Raji (cell line): ENCODE results near the gene PPP2R2D.

Experiments used
- POLR2A ChIP-seq: IDR thresholded peaks from 2 replicates; pipeline ENCODE4 v1.6.1; 2011; ENCODE audit warnings: low read depth, low read length, control low read depth; ENCODE audit not compliant: insufficient read depth

Gene PPP2R2D

DNA sequence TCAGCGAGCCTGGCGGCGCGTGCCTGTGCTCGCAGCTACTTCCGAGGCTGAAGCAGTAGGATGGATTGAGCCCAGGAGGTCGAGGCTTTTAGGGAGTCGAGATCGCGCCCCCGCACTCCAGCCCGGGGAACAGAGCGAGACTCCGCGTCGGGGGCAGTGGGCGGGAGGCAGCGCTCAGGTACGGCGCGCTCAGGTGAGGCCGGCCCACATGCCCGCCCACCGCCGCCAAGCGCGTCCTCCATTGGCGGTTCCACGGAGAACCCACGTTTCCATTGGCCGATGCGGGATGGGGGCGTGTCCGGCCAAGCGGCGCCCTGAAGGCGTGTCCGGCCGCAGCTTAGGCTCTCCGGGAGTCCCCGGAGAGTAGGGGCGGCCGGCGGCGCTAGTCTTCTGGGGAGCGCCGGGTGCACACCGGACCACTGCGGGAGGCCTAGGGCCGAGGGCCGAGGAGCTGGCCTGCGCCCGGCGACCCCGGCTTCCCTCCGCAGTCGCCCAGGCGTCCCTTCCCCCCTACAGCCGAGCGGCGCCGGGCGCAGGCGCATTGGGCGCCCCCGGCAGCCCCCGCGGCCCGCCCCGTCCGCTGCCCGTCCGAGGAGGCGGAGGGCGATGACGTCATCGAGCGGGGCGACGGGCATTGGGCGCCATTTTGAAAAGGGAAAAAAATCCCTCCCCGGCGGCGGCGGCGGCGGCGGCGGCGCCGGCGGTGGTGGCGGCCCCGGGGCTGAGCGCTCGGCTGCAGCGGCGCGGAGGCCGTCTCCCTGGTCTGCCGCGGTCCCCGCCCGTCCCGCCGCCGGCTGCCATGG is at the start of gene PPP2R2D:
Gene PPP2R2D (plus strand): TSS at position 659 of the 803 bp plus-strand sequence. CDS start 141 bp downstream, at position 800.
- peak; percentile 63 for TF ChIP-seq POLR2A

DNA sequence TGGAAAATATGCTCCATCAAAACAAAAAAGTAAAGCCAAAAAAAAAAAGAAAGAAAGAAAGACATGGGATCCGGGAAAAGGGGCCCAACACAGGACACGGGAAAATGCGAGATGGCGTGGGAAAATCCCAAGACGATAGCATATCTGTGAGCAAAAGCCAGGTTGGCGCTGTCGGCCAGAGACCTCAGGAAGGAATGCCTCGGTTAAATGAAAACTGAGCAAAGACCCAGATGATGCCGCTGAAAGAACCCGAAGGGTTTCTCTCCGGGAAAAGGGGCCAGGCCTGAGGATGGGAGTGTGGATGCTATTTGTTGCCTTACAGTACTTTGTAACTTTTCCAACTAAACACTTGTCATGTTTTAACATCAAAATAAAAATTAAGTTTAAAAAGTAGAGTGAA is 49.5 kb upstream of the PPP2R2D start:
- no peak for TF ChIP-seq POLR2A

DNA sequence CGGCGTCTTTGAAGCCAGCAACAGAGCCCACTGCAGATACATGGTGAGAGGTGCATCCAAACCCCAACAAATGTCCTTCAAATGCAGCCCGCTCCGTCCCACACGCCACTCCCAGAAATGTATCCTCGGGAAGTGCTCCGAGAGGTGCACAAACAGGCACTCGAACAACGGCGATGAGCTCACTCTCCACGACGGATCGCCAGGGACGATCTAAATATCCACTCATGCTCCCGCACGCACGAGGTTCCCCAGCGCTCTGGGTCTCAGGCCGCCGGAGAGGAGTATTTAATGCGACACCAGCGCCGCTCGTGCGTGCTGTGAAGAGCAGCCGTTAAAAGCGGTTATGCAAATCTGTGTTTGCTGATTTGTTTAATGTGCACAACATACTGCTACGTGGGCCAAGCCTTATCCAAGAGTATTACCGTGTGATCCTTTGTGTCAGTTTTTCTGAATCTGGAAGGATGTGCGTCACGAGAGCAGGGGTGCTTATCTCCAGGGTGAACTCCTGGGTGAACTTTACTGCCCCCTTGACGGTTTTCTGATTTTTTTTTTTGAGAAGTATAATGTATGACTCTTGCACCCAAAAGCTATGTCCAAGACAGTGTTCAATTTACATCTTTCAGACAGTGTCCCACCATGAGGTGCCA is 48.5 kb upstream of the PPP2R2D start:
- TF ChIP-seq POLR2A, result no peak

DNA sequence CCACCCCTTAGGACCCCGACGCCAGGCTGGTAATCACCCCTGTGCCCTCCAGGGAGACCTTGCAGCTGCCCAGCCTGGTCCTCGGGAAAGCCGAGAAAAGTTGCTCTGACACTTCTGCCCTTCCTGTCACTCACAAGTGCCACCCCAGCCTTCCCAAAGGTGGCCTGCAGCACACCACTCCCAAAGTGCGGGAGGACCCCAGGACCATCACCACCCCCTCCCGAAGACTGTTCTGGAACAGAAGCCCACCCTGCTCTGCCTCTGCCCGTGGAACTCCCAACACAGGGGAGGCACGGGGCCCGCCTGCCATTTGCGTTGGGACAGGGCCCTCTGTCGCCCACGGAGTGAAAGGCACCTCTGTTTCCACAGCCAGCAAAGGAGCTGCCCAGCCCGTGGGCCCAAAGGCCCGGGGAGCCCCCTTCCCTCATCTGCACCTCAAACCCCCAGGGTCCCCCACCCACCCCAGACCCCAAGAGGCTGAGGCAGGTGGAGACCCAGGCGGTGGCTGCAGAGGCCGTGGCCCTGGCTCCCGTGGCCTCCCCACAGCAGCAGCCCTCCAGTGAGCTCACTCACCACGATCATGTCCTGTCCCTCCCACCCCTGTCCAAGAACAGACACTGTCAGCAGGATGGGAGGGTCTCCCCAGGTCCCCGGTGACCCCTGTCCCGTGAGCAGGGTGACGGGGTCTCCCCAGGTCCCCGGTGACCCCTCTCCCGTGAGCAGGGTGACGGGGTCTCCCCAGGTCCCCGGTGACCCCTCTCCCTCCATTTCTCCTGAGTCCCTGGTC is 47.8 kb upstream of the PPP2R2D start:
- TF ChIP-seq POLR2A, result no peak

DNA sequence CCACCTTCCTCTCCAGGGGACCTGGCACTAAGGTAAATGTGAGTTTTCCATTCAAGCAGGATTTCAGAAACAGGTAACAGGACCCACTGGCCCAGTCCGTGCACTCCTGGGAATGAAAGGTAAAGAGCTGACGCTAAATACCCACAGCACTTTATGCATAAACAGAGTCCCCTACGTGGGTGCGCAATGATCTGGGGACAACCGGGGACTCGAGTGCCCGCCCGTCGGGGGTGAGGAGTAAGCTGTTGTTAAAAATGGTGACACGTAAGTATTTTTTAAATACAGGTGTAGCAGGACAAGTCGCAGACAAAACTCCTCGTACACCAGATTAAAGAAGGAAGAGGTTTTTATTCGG is 47.2 kb upstream of the PPP2R2D start:
- no peak for TF ChIP-seq POLR2A

DNA sequence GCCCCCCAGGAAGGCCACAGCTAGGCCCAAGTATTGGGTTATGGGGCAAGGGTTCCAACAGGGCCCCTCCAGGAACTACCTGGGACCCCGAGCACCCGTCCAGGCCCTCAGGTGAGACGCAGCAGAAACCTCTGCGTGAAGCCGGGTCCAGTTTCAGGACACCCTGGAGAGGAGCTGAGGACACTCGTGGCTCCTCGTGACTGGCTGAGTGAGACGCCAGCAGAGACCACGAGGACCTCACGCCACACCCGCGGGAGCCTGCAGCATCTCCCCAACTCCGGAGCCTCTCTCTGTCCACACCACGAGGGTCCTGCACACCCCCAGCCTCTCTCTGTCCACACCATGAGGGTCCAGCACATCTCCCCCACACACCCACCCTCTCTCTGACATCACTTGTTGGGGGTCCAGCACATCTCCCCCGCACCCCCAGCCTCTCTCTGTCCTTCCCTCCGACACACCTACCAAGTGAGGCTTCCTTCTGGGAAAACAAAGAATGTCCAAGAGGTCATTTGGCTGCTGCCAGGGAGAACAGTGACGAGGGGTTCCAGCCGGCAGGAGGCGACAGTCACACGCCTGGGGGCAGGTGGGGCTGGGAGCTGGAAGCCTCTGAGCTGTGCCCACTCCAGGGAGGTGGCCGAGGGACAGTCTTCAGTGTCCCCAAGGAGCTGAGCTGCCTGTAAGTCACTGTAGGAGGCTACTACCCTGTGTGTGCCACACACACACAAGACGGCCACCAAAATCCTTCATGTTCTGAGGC is 46.1 kb upstream of the PPP2R2D start:
- TF ChIP-seq POLR2A, result no peak

DNA sequence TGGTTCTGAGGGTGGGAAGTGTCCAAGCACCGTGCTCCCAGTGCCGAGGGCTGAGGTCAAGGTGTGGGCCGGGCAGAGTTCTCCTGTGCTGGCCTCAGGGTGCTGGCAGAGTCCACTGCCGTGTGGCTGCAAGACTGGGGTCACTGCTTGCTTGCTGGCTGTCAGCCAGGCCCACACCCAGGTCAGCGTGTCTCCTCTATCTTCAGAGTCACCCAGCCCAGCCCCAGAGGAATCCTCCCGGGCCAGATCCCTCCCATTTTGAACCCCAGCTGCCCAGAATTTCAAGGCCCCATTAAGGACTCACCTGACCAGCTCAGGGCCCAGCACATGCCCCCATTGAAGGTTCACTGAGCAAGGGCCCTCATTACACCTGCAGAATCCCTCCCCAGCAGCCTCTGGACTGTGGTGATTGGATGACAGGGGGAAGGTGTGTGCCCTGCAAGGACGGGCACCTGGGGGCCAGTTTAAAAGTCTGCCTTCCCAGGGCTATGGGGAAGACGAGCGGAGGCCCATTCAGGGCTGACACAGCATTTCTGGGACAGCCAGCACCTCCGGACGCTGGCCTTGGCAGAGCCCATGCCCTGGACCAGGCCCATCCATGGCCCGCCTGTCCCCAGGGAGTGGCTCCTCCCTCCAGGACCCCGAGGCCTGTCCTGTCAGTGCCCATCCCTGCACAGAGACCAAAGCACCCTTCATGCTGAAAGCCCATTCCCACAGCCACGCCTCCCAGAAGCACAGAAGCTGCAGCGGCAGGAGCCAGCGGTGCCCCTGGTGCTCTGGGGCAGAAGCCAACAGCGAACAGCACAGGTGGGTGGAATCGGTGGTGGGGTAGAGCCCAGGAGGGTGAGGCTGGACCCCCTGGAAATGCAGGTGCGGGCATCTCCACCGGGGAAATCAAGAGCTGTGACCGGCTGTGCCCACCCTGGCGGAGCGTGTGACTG is 45.1 kb upstream of the PPP2R2D start:
- no peak for TF ChIP-seq POLR2A

DNA sequence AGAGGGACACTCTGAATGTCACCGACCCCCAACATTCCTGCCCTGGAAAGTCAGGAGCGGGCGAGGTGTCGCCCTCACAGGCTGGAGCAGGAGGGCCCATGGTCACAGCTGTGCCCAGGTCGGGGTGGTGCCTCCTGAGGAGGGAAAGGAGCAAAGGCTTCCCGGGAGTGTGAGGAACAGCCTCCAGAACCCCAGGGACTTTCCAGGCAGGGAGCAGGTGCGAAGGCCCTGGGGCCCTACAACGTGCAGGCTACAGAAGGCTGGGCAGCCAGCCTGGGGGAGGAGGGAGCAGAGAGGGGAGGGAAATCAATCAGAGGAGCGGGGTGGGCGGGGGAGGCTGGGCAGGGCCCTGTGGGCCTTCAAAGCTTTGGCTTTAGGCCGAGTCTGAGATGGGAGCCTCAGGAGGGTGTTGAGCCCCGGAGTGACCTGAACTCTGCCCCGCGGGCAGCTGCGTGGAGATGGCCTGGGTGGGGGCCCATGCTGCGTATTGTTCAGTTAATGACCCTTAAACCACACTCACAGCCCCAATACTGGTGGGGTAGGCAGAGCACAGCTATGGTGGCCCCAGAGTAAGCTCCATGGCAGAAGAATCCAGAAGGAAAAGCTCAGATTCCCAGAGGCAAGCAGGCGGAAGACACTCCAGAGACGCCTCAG is 44.2 kb upstream of the PPP2R2D start:
- no peak for TF ChIP-seq POLR2A

DNA sequence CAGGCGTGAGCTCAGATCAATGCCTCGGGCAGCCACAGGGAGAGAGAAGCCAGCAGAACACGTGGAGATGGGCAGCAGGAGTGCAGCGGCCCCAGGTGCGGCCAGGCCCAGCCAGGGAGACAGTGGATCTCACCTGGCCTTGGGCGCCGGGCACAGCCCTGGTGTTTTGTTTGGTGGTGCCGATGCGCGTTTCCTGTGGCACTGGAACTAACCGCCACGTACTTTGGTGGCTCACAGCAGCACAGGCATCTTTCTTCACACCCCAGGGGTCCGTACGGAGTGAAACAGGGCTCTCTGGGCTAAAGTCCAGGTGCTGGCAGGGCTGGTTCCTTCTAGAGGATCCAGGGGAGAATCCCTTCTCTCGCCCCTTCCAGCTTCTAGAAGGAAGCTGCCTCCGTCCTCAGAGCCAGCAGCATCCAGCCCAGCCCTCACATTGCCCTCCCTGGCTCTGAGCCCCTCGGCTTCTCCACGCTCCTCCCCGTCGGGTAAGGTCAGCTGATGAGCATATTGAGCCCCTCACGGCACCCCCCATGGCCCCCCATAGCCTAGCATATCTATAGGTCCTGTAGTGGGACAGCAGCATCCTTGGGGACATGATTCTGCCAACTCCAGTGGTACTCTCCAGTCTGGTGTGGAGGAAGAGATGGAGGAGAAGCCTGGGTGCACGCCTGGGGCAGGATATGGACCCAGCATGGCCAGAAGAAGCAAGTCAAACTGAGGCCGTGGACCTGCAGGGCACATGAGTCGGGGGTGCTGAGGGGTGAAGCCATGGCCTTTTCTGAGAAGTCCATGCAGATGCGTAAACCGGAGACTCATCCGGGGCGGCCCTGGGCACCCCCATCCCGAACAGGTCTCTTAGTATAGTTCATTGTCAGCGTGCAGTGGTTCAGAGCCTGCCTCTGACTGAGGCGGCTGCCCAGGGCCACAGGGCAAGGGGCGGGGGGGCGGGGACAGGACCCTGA is 43.4 kb upstream of the PPP2R2D start:
- no peak for TF ChIP-seq POLR2A

DNA sequence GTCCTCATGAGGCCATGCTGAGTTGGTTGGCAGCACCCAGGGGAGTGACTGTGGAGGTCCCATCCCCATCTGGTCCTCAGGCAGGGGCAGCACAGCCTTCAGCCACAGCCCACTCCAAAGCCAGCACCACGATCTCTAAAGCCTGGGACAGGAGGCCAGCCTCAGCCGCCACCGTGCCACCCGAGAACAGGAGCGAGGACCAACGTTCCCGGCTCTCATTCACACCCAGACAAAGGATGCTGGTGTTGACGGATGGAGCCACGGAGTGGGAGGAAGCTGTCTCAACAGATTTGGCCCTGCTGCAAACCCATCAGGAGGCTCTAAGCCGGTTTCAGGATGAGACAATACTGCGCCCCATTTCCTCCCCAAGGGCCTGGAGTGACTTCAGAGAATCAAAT is 42.7 kb upstream of the PPP2R2D start:
- no peak for TF ChIP-seq POLR2A

DNA sequence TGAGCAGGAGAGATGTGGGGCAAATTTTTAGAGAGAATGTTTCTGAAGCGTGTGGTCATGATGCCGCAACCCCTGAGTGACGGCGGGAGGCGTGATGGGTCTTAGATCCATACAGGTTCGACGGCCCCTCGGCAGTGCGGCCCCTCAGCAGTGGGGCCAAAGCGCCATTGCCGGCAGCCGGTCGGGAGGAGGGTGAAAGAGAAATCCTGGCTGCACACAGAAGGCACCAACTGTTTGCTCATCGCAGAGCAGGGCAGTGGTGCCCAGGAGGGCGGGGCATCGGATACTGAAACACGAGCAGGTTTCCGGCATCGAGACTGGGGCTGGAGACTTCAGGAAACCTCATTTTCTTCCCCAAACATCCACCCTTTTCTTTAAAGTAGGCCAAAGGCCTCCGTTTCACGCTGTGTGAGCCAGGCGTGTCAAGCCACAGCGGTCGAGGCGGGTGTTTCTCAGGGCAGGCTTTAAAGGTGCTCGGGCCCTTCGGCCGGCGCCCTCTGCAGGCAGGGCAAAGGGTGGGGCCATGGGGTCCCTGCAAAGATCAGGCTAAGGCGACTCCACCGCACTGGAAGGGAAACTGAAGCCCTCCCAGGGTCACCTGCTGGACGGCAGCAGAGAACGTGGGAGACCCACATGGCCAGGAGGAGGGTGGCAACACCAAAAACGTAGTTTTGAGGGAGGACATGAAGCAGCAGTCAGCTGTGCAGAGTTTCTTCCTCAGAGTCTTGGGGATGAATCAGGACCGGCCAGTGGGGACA is 42.0 kb upstream of the PPP2R2D start:
- TF ChIP-seq POLR2A, result no peak
